Fibroblast of mammary gland (primary cell): Measurements from ENCODE around the gene KCNQ1.

ENCODE experiments used
- DNase-seq: peaks from one replicate; pipeline ENCODE4 v3.0.0-alpha.2; 2010; ENCODE audit warnings: low read depth
- H3K4me3 ChIP-seq: 2 replicates; pipeline ENCODE4 v1.5.1; 2011; ENCODE audit warnings: low read depth, mild to moderate bottlenecking, low read length, moderate library complexity; ENCODE audit not compliant: control insufficient read depth
- TF ChIP-seq, protein P1 (sequence below): conservative IDR thresholded peaks from 2 replicates; pipeline ENCODE4 v1.5.1; 2011; ENCODE audit warnings: low read depth, low read length, inconsistent platforms; ENCODE audit not compliant: control insufficient read depth, insufficient read depth

The KCNQ1 gene

DNA sequence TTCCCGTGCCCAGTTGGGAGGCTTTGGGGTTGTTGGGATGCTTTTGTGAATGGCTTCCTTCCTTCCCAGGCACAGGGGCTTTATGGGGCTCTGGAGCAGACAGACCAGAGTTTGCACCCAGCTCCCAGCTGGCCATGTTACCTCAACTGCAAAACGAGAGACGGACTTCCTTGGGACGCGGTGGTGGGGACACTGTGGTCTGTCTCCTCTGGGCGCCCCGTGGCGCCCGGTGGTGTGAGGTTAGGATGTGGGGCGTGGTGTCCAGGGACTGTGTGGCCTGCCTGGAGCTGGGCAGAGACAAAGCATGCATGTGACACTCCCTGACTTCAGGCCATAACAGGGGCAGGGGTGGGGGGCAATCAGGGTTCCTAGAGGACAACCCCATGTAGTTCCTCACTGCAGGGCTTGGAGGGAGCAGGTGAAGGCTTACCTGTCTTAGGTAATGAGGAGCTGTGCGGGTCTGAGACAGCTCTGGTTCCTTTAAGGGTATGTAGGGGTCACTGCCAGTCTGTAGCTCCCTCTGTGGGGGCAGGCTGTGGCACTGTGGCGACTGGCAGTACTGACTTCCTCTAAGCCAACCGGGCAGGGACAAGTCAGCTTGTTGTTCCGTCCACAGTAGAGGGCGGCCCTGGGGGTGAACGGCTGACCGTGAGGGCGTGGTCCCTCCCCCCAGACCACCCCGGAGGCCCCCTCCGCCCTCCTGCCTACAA, 14.4 kb downstream of the KCNQ1 start:
- no peak for DNase-seq
- TF ChIP-seq, protein P1, sequence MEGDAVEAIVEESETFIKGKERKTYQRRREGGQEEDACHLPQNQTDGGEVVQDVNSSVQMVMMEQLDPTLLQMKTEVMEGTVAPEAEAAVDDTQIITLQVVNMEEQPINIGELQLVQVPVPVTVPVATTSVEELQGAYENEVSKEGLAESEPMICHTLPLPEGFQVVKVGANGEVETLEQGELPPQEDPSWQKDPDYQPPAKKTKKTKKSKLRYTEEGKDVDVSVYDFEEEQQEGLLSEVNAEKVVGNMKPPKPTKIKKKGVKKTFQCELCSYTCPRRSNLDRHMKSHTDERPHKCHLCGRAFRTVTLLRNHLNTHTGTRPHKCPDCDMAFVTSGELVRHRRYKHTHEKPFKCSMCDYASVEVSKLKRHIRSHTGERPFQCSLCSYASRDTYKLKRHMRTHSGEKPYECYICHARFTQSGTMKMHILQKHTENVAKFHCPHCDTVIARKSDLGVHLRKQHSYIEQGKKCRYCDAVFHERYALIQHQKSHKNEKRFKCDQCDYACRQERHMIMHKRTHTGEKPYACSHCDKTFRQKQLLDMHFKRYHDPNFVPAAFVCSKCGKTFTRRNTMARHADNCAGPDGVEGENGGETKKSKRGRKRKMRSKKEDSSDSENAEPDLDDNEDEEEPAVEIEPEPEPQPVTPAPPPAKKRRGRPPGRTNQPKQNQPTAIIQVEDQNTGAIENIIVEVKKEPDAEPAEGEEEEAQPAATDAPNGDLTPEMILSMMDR: no peak

DNA sequence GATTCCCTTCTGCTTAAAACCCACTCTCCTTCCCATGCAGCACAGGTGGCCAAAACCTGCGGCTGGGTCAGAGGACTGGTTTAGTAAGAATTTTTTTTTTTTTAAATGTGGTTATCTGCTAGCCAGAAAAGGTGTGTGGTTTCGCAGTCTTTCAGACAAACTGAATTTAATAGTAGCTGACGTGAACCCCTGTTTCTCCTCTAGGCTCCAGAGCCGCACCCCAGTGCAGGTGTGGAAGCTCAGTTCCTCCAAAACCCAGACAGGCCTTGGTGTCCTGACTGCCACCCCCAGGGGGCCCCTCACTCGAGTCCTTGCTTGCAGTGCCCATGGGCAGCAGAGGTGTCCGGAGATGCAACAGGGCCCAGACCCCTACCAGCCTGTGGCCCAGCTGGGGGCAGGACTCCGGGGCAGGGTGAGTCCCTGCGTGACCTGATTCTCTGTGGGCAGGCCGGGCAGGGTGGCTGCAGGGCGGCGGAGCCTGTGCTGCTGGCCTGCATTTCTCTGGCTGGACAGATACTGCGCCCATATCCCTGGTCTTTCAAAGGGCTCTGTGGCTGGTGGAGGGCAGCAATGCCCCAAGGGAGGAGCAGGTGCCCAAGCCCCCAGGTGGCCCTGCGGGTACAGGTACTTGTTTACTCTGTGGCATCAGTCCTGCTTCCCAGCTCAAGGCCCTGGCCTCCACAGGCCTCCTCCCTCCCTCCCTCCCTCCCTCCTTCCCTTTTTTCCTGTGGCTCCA, 15.2 kb downstream of the KCNQ1 start:
- DNase-seq: no peak
- TF ChIP-seq, protein P1: no peak
- no peak overlapping the region for H3K4me3 ChIP-seq

More for the DNA sequence above, 14.4 kb downstream of the KCNQ1 start:
- H3K4me3 ChIP-seq: no peak overlapping the region

DNA sequence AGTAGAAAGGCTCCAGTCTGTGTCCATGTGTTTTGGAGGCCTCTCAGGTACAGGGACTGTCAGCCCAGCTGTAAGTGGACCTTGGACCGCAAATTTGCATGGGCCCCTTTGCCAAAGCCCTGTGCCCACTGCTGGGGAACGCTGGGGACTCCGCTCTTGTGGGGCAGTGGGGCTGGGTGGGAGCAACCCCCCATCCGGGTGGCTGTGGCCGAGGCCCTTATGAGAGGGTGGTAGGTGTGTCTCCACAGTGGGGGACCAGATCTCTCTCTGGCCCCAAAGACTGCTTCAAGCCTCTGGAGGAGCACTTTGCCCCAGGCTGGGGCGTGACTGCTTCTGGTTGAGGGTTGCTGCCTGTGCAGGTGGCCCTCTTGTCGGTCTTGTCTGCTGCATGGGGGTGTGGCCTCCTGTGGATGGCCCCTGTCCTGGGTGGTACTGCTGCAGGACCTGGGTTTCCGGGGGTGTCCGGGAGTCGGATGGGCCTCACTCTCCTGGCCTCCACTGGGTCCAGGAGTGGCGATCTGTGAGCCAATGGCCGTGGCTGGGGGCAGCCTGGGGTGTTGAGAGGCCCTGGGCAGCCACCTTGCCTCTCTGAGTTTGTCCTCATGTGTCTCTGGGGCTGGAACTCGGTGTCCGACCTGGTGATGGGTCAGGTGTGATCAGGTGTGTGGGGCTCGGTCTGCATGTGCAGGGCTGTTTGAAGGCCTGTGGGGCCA, 15.9 kb downstream of the KCNQ1 start:
- DNase-seq: no peak
- no peak overlapping the region for H3K4me3 ChIP-seq
- TF ChIP-seq, protein P1: no peak

DNA sequence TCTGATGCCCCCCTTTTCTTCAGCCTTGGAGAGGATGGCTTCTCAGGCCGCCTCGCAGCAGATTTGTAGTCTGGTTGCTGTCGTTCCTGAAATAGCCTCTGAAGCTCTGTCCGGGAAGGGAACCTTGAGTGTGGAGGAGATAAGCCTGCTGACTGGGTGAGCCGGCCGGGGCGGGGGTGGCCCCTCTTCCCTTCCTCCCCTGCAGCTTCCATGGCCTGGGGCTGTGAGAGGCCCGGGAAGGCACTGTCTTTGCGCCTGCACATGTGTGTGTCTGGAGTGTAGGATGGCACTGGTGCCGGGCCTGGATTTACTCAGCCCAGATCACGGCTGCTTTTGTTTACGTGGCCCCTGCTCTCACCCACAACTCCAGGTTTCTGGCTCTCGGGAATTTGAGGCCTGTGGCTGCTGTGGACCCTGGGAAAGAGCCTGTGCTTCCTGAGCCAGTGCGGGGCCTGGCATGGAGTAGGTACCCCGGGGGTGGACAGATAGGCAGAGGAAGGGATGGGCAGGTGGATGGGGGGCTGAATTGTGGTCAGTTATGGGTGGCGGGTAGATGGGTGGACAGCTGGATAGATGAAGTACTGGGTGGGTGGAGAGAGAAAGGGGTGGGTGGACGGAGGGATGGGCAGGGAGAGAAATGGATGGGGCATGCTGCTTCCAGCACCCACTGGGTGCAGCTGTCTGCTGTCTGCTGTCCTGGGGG, 16.6 kb downstream of the KCNQ1 start:
- DNase-seq: no peak
- H3K4me3 ChIP-seq: no peak overlapping the region
- TF ChIP-seq, protein P1: no peak

DNA sequence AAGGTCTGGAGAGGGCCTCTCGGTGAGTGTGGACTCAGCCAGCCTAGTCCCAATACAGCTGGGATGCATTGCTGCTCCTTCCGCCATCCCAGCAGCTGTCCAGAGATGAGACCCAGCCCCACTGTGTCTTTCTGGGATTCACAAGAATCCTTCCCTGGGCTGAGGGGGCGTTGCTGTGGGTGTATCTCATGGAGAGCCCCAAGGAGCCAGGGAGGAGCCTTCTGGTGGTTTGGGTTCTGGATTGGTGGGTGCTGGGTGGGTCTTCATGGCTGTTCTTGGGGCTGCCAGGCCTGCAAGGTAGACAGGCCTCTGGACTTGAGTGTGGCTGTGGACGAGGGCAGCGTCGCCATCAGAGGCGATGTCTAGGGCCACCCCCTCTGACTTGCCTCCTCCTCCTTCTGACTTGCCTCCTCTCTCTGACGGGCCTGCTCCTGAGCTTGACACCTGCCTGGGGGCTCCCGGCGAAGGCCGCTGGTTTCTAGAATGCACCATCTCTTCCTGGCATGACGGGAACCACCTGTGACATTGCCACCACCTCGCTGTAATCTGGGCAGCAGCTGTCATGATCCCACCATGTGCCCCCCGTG, 17.2 kb downstream of the KCNQ1 start:
- no peak for DNase-seq
- H3K4me3 ChIP-seq: no peak overlapping the region
- TF ChIP-seq, protein P1: no peak

DNA sequence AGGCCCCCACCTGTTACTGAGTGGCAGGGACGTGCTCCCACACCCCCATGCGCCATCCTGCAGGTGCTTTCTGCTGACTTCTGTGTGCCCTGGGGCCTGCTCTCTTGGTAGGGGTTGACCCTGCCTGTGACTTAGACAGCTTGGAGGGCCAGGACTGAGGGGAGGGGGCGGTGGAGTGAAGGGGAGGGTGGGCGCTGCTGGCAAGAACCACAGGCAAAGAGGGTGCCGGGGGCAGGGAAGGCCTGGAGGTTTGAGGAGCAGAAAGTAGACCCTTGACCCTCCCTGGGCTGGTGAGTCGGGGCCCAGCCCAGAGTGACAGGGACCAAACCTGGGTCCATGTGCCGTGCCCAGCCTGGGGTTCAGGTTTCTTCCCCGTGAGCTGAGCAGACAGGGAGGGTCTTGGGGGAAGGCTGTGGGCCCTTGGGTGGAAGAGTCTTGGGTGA, 17.8 kb downstream of the KCNQ1 start:
- TF ChIP-seq, protein P1: no peak
- DNase-seq: no peak
- H3K4me3 ChIP-seq: no peak overlapping the region
